ENCODE results near the gene CLIC4.

GRCh38 chr1:24875257-24875656 lies 130.0 kb downstream of the CLIC4 start:
- TF ChIP-seq CTCF (IDR thresholded peaks at IDR 0.05 in 8 of 11, conservative IDR thresholded peaks at IDR 0.05 in 3 of 11) (no peak), POLR2AphosphoS5 (IDR thresholded peaks at IDR 0.05) (no peak), POLR2A (IDR thresholded peaks at IDR 0.05) (no peak)

Data from spleen (tissue), 7 donors.